Epithelial cell of esophagus (primary cell): ENCODE results near the gene CMTM1.
"Not testable (repeated sequence)": the region's sequence is repeated elsewhere in the genome, so short reads cannot be mapped to it uniquely, and the experiment has no call there.

ENCODE experiments used
- DNase-seq: peaks from one replicate; pipeline ENCODE4 v3.0.0; 2010; ENCODE audit warnings: low read depth
- H3K4me3 ChIP-seq: 2 replicates; pipeline ENCODE4 v1.5.1; 2011; ENCODE audit warnings: mild to moderate bottlenecking, low read length, control low read depth
- TF ChIP-seq, protein P1 (sequence below): IDR thresholded peaks from 2 replicates; pipeline ENCODE4 v1.5.1; 2011; ENCODE audit warnings: low read depth, mild to moderate bottlenecking, low read length, control low read depth, inconsistent platforms; ENCODE audit not compliant: insufficient read depth; ENCODE audit errors: missing control alignments

Gene CMTM1

DNA sequence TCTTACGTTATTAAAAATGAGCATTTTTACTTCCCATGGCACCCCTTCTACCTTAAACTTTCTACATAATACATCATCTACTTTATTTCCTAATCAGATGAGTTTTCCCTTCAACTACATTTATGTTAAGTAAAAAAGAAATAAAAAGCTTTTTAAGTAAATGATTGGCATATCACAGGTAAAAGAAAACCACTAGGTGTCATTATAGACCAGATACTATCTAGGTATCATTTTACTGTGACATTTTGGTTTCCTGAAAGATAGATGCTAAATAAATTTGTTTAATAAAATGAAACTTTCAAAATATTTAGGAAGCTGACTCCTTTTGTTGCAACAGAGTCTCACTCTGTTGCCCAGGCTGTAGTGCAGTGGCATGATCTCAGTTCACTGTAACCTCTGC, 3.8 kb upstream of the CMTM1 start:
- peak; percentile 20 for DNase-seq
- TF ChIP-seq, protein P1, sequence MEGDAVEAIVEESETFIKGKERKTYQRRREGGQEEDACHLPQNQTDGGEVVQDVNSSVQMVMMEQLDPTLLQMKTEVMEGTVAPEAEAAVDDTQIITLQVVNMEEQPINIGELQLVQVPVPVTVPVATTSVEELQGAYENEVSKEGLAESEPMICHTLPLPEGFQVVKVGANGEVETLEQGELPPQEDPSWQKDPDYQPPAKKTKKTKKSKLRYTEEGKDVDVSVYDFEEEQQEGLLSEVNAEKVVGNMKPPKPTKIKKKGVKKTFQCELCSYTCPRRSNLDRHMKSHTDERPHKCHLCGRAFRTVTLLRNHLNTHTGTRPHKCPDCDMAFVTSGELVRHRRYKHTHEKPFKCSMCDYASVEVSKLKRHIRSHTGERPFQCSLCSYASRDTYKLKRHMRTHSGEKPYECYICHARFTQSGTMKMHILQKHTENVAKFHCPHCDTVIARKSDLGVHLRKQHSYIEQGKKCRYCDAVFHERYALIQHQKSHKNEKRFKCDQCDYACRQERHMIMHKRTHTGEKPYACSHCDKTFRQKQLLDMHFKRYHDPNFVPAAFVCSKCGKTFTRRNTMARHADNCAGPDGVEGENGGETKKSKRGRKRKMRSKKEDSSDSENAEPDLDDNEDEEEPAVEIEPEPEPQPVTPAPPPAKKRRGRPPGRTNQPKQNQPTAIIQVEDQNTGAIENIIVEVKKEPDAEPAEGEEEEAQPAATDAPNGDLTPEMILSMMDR: peak; percentile 10
- H3K4me3 ChIP-seq: no peak overlapping the region

DNA sequence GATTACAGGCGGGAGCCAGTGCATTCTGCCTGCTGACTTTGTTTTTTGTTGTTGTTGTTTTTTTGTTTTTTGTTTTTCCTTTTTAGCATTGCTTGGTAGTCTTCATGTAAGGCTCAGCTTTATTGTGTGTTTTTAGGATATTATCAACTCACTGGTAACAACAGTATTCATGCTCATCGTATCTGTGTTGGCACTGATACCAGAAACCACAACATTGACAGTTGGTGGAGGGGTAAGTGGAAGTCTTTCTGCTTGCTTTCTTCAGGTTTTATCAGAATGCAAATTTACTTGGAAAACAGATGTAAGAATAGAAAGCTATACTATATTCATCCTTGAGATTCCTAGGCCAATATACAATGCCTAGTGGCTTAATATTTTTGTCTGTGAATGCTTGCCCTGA, 3.3 kb upstream of the CMTM1 start:
- no peak for DNase-seq
- H3K4me3 ChIP-seq: no peak overlapping the region
- TF ChIP-seq, protein P1: no peak

DNA sequence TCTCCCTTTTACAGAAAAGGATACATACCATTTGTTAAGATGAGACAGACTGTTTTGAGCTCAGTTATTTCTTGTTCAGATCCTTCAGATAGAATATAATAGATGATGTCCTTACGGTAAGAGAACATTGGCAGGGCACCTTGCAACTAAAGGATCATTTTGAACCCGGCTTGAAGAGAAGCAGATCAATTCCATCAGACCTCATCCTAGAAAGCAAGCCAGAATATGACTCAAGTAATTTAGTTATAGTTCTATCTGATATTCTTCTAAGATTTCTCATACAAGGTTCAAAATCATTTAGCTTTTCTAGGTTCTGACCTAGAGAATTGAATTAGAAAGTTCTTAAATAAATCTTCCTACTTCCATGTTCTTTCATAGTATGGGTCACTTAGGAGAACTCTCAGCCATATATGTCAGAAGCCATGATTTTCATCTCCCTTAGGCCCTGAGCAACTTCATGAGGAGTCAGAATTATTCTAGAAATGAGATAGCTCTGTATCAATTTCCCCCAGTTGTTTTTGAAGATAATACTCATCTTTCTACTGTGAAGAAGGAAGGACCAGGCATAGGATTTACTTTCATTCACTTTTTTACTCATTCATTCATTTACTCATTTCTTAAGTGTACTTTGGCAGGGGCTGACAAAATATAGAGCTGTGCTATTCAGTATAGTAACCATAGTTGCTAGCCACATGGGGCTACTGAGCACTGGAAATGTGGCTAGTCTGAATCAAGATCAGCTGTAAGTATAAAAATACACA, 2.5 kb upstream of the CMTM1 start:
- no peak for DNase-seq
- TF ChIP-seq, protein P1: no peak

DNA sequence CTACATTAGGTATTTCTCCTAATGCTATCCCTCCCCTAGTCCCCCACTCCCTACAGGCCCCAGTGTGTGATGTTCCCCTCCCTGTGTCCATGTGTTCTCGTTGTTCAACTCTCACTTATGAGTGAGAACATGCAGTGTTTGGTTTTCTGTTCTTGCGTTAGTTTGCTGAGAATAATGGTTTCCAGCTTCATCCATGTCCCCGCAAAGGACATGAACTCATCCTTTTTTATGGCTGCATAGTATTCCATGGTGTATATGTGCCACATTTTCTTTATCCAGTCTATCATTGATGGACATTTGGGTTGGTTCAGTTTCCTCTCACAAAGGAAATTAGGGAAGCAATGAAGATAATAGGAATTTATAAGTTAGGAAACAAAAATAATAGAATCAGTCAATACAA, 1.0 kb downstream of the CMTM1 start:
- H3K4me3 ChIP-seq, DNase-seq: not testable (repeated sequence)

More for the DNA sequence above, 2.5 kb upstream of the CMTM1 start:
- no peak overlapping the region for H3K4me3 ChIP-seq

DNA sequence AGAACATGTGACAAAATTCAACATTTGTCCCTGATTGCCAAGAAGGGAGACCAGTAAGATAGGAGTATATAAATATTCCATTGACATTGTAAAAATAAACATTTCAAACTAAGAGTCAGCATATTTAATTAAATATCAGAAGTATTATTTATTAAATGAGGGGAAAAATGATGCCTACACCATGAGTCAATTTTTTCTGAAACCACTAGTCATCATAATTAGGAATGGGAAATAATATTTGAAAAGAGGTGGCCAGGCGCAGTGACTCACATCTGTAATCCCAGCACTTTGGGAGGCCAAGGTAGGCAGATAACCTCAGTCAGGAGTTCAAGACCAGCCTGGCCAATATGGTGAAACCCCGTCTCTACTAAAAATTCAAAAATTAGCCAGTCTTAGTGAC, 2.1 kb downstream of the CMTM1 start:
- TF ChIP-seq, protein P1: no peak

DNA sequence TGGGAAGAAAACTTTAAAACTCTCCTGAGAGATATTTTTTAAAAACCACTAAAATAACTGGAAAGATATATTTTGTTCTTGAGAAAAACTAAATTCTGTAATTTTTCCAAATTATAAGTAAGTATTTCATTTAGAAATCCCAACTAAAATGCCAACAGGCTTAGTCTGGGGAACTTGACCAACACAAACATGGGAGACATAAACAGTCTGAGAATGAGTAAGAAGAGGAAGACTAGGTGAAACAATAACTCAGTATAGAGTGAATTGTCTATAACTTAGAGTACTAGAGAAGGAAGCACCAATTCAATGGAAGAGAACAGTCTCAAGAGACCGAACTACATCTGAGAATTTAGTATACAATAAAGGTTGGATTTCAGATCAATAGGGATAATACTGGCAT, 2.9 kb downstream of the CMTM1 start:
- H3K4me3 ChIP-seq: no peak overlapping the region
- TF ChIP-seq, protein P1: no peak
- peak; percentile 27 for DNase-seq

More for the DNA sequence above, 2.1 kb downstream of the CMTM1 start:
- no peak overlapping the region for H3K4me3 ChIP-seq
- DNase-seq: peak; percentile 17

DNA sequence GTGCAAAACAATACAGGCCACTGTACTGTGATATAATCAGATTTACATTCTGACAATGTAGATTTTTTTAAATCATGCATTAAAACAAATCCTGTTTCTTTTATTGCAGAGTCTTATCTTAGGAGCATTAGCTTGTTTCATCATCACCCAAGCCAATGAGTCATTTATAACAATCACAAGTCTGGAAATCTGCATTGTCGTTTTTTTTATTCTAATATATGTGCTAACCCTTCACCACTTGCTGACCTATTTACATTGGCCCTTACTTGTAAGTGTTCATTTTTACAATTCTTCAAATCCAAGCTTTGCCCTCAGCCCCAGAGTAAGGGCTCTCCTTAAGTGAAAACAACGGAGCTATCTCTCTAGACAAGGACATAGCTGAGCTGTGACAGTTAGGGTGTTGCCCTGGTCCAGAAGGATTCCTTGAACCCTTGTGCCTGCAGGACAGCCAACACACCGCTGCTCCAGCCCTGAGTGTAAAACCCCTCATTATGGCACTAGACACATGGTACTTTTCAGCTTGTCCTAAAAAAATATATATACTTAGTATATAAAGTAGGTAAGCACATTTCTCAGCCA, 3.7 kb downstream of the CMTM1 start:
- H3K4me3 ChIP-seq: no peak overlapping the region
- TF ChIP-seq, protein P1: no peak
- peak; percentile 75 for DNase-seq
